Measurements from ENCODE around the gene NPHS2.

The NPHS2 gene

DNA sequence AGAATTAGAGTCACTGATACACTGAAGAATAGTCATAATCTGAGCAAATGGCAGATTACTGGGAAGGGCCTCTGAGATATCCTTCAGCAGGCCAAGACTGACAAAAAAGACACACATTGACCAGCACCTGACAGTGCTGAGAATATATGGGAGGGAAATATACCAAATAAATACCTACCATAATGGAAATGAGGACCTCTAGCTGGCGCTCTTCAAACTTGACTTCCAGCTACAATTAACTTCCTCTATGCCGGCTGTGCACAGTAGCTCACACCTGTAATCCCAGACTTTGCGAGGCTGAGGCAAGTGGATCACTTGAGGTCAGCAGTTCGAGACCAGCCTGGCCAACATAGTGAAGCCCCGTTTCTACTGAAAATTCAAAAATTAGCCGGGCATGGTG, 69.5 kb downstream of the NPHS2 start:
- Histone ChIP-seq H3K36me3 (replicated peaks; ENCODE audit: insufficient read depth, low read length) (no peaks in the 10 kb centered on the region), H3K27ac (ENCODE audit: low read length) (no peak overlapping the region), H4K20me1 (ENCODE audit: insufficient read depth, low read length) (no peaks in the 10 kb centered on the region), H3K9me3 (replicated peaks; ENCODE audit: insufficient read depth, low read length) (no peaks in the 10 kb centered on the region), H3K79me2 (ENCODE audit: low read length) (no peaks in the 10 kb centered on the region), H3K4me1 (ENCODE audit: low read length) (peaks cover 15% of the 10 kb centered on the region), H2AFZ (ENCODE audit: low read length) (no peak overlapping the region), H3F3A (ENCODE audit: insufficient read depth, low read length) (0 out of 2 replicates have a peak, but pooled peaks cover 4% of the 10 kb centered on the region), H3K4me2 (ENCODE audit: low read depth, low read length) (no peak overlapping the region), H3K9me2 (replicated peaks; ENCODE audit: insufficient read depth, low read length) (no peaks in the 10 kb centered on the region), H3K4me3 (ENCODE audit: low read length) (no peak overlapping the region), H3K9ac (ENCODE audit: low read length) (no peak overlapping the region), H3K27me3 (replicated peaks; ENCODE audit: insufficient read depth, low read length) (no peaks in the 10 kb centered on the region)
- no peak for DNase-seq
- TF ChIP-seq EZH2 (optimal IDR thresholded peaks at IDR 0.05; ENCODE audit: low read depth, low read length) (no peak), EZH2phosphoT487 (IDR thresholded peaks at IDR 0.05; ENCODE audit: low read length) (no peak), CTCF (IDR thresholded peaks at IDR 0.05; ENCODE audit: low read length) (no peak)
